Upper lobe of right lung (tissue), 1 donor: ENCODE results near the gene LNPEP. TPM values are rescaled to one million over a fixed set of nuclear protein-coding genes. Genes with fewer than 3 reads are reported as not detected.

ENCODE experiments used
- ATAC-seq: fragments of 200-7000 bp; cut with Tn5 transposase; one replicate; pipeline ENCODE4 v1.9.1; 2020; ENCODE audit warnings: mild to moderate bottlenecking, moderate library complexity
- DNase-seq: peaks from one replicate; pipeline ENCODE4 v3.0.0-alpha.2; 2020
- H3K27ac ChIP-seq: fragments of 200-600 bp; one replicate; pipeline ENCODE4 v1.8.0; 2022
- H3K27me3 ChIP-seq: fragments of 200-600 bp; one replicate; pipeline ENCODE4 v1.8.0; 2022; ENCODE audit warnings: mild to moderate bottlenecking
- H3K36me3 ChIP-seq: fragments of 200-600 bp; one replicate; pipeline ENCODE4 v1.8.0; 2022
- H3K4me1 ChIP-seq: fragments of 200-600 bp; one replicate; pipeline ENCODE4 v1.8.0; 2022
- H3K4me3 ChIP-seq: fragments of 200-600 bp; one replicate; pipeline ENCODE4 v1.8.0; 2022; ENCODE audit warnings: mild to moderate bottlenecking
- H3K9me3 ChIP-seq: fragments of 200-600 bp; one replicate; pipeline ENCODE4 v1.8.0; 2022
- CTCF ChIP-seq: fragments of 200-600 bp; IDR thresholded peaks from one replicate; pipeline ENCODE4 v1.8.0; 2022; ENCODE audit warnings: antibody characterized with exemption
- intact Hi-C: fragments of 100-400 bp; cut with DNase I; formaldehyde crosslinking; loops from one replicate; pipeline ENCODE4 v1.11.0; 2022
- total RNA-seq: library from RNA; stranded (reverse); fragmentation: NEBNext Ultra II Directional; extraction: Animal tissue kit (Norgen Biotek cat#: 25700); gene quantifications from one replicate; pipeline ENCODE4 v1.2.1, GENCODE V29; 2021
- donor health status: DM: no; HTN: yes; CAD: no; lungs with severe emphysema.

LNPEP gene
- total RNA-seq, 1 donor from 2014 or later, result 50.6 TPM

GRCh38 chr5:96922499-96923244 lies 13.2 kb upstream of the LNPEP start:
- no peaks in the 10 kb centered on the region for H3K27me3 ChIP-seq
- intact Hi-C loops, result no loop called here
- H3K4me3 ChIP-seq, result no peak overlapping the region
- no peaks in the 10 kb centered on the region for H3K9me3 ChIP-seq
- H3K4me1 ChIP-seq, result no peaks in the 10 kb centered on the region
- DNase-seq (no peak), ATAC-seq (no peak)
- H3K27ac ChIP-seq, result no peak overlapping the region
- no peak for TF ChIP-seq CTCF
- H3K36me3 ChIP-seq, result no peaks in the 10 kb centered on the region

GRCh38 chr5:96924016-96924443 lies 11.8 kb upstream of the LNPEP start:
- Histone ChIP-seq H3K36me3 (no peaks in the 10 kb centered on the region), H3K4me1 (peaks cover 4% of the 10 kb centered on the region), H3K4me3 (no peak overlapping the region), H3K27me3 (no peaks in the 10 kb centered on the region), H3K9me3 (no peaks in the 10 kb centered on the region), H3K27ac (no peak overlapping the region)
- TF ChIP-seq CTCF, result no peak
- intact Hi-C loops, result no loop called here
- ATAC-seq (no peak), DNase-seq (no peak)

- intact Hi-C loops, result no loop called here
- no peak overlapping the region for H3K27ac ChIP-seq
- no peak for TF ChIP-seq CTCF
- no peaks in the 10 kb centered on the region for H3K9me3 ChIP-seq
- ATAC-seq (no peak), DNase-seq (no peak)
- no peak overlapping the region for H3K4me3 ChIP-seq
- peaks cover 4% of the 10 kb centered on the region for H3K4me1 ChIP-seq
- H3K36me3 ChIP-seq, result no peaks in the 10 kb centered on the region
- H3K27me3 ChIP-seq, result no peaks in the 10 kb centered on the region
Measured at GRCh38 chr5:96926276-96926675, 9.6 kb upstream of the LNPEP start.

GRCh38 chr5:96927008-96927407 lies 8.9 kb upstream of the LNPEP start:
- ATAC-seq, result no peak
- intact Hi-C loops, result no loop called here
- TF ChIP-seq CTCF, result no peak

GRCh38 chr5:96928931-96929708 lies 6.8 kb upstream of the LNPEP start:
- Histone ChIP-seq H3K27ac (no peak overlapping the region), H3K9me3 (no peaks in the 10 kb centered on the region), H3K4me3 (no peak overlapping the region), H3K27me3 (no peaks in the 10 kb centered on the region), H3K36me3 (no peaks in the 10 kb centered on the region), H3K4me1 (peaks cover 26% of the 10 kb centered on the region)
- DNase-seq (no peak), ATAC-seq (no peak)
- intact Hi-C loops, result no loop called here
- TF ChIP-seq CTCF, result no peak

More at GRCh38 chr5:96927008-96927407, 8.9 kb upstream of the LNPEP start:
- Histone ChIP-seq H3K4me1 (peaks cover 5% of the 10 kb centered on the region), H3K27ac (no peak overlapping the region), H3K4me3 (no peak overlapping the region), H3K36me3 (no peaks in the 10 kb centered on the region), H3K27me3 (no peaks in the 10 kb centered on the region), H3K9me3 (no peaks in the 10 kb centered on the region)
- no peak for DNase-seq
